Brain microvascular endothelial cell (primary cell): ENCODE results near the gene CCDC50.
A peak's percentile ranks its signal among the peaks of the same experiment; 100 is the strongest.

Source experiments
- DNase-seq: peaks from one replicate; pipeline ENCODE4 v3.0.0-alpha.2; 2020
- H3K27ac ChIP-seq: fragments of 250-450 bp; sonication (Bioruptor Pico); 2 replicates; pipeline ENCODE4 v1.5.1; 2020; ENCODE audit warnings: mild to moderate bottlenecking, moderate library complexity
- H3K27me3 ChIP-seq: fragments of 250-450 bp; sonication (Bioruptor Pico); replicated peaks from 2 replicates; pipeline ENCODE4 v1.5.1; 2020; ENCODE audit warnings: mild to moderate bottlenecking
- H3K36me3 ChIP-seq: fragments of 250-450 bp; sonication (Bioruptor Pico); replicated peaks from 2 replicates; pipeline ENCODE4 v1.5.1; 2020; ENCODE audit warnings: mild to moderate bottlenecking
- H3K4me3 ChIP-seq: 2 replicates; pipeline ENCODE4 v1.5.1; 2011; ENCODE audit warnings: low read depth, mild to moderate bottlenecking, control low read depth, low read length, moderate library complexity
- CTCF ChIP-seq: IDR thresholded peaks from 2 replicates; pipeline ENCODE4 v1.5.1; 2011; ENCODE audit warnings: low read depth, mild to moderate bottlenecking, moderate library complexity, low read length, control low read depth, inconsistent platforms; ENCODE audit errors: missing control alignments
- in situ Hi-C: cut with HindIII; loops from 2 replicates; pipeline ENCODE4 v1.10.0; 2017; ENCODE audit warnings: low sequenced_read_pairs, low pct_ligation_motif_present

CCDC50 gene

GRCh38 chr3:191368755-191369615 is 39.8 kb downstream of the CCDC50 start:
- TF ChIP-seq CTCF: no peak
- H3K36me3 ChIP-seq: peaks cover 8% of the 10 kb centered on the region
- in situ Hi-C loops: no loop called here
- H3K27me3 ChIP-seq: no peaks in the 10 kb centered on the region
- H3K4me3 ChIP-seq: no peak overlapping the region
- no peak for DNase-seq
- H3K27ac ChIP-seq: no peak overlapping the region

GRCh38 chr3:191369616-191370010 is 40.4 kb downstream of the CCDC50 start:
- in situ Hi-C loops: no loop called here
- H3K27me3 ChIP-seq: no peaks in the 10 kb centered on the region
- H3K36me3 ChIP-seq: peaks cover 8% of the 10 kb centered on the region
- no peak overlapping the region for H3K4me3 ChIP-seq
- no peak overlapping the region for H3K27ac ChIP-seq
- DNase-seq: no peak
- TF ChIP-seq CTCF: no peak

- peaks cover 16% of the 10 kb centered on the region for H3K36me3 ChIP-seq
- H3K27me3 ChIP-seq: no peaks in the 10 kb centered on the region
- DNase-seq: no peak
- H3K4me3 ChIP-seq: no peak overlapping the region
- in situ Hi-C loops: no loop called here
- no peak overlapping the region for H3K27ac ChIP-seq
- no peak for TF ChIP-seq CTCF
Measured at GRCh38 chr3:191372122-191372521, 42.9 kb downstream of the CCDC50 start.

- H3K27ac ChIP-seq: no peak overlapping the region
- TF ChIP-seq CTCF: no peak
Measured at GRCh38 chr3:191373327-191373726, 44.1 kb downstream of the CCDC50 start.

GRCh38 chr3:191376516-191377141 is 47.4 kb downstream of the CCDC50 start:
- H3K27ac ChIP-seq: peak overlapping the region; percentile 62
- in situ Hi-C loops: no loop called here
- no peak for TF ChIP-seq CTCF
- H3K27me3 ChIP-seq: no peaks in the 10 kb centered on the region
- peak; percentile 76 for DNase-seq
- H3K36me3 ChIP-seq: peaks cover 22% of the 10 kb centered on the region
- no peak overlapping the region for H3K4me3 ChIP-seq

More at GRCh38 chr3:191373327-191373726, 44.1 kb downstream of the CCDC50 start:
- Histone ChIP-seq H3K36me3 (peaks cover 16% of the 10 kb centered on the region), H3K4me3 (no peak overlapping the region), H3K27me3 (no peaks in the 10 kb centered on the region)
- no peak for DNase-seq
- in situ Hi-C loops: no loop called here
